GM12875 (cell line): ENCODE measurements around the gene MAML1.
A peak's percentile ranks its signal among the peaks of the same experiment; 100 is the strongest.

ENCODE experiments used
- H3K4me3 ChIP-seq: one replicate; pipeline ENCODE4 v1.5.1; 2011; ENCODE audit warnings: low read depth, low read length, control low read depth
- TF ChIP-seq, protein P1 (sequence below): IDR thresholded peaks from 2 replicates; pipeline ENCODE4 v1.5.1; 2011; ENCODE audit warnings: low read depth, mild to moderate bottlenecking, control low read depth, inconsistent platforms, low read length, moderate library complexity, borderline replicate concordance; ENCODE audit not compliant: insufficient read depth

MAML1 gene

DNA sequence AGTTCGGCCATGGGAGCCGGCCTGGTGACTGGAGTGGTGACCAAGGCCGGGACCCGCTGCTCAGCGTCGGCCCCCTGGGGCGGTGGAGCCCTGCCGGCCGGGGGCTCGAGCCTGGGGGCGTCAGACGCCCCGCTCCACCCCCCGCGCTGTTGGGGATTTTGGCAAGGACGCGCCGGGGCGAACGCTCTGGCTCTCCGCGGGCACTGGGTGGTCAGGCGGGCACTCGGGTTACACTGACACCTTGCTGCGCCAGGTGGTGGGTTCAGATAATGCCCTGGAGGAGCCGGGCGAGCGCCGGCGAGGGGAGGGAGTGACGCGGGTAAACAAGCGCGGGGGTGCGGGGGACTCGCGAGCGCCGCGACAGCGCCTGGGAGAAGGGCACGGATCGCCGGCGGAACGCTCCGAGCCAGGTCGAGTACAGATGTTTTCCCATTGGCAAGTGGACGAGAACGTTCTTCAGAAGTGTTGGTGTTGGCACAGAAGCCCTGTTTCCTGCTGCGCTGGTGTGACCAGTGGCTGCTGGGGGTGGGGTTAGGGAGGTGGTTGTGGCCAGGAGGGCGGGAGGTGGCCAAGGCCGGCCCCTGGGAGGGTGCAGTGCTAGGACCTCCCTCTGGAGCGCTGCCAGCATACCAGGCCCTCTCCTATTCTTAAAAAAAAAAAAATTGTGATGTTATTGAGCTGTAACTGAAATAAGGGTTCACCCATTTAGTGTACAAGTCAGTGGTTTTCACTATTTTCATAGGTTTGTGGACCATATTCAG is 88.9 kb downstream of the MAML1 start:
- TF ChIP-seq, protein P1, sequence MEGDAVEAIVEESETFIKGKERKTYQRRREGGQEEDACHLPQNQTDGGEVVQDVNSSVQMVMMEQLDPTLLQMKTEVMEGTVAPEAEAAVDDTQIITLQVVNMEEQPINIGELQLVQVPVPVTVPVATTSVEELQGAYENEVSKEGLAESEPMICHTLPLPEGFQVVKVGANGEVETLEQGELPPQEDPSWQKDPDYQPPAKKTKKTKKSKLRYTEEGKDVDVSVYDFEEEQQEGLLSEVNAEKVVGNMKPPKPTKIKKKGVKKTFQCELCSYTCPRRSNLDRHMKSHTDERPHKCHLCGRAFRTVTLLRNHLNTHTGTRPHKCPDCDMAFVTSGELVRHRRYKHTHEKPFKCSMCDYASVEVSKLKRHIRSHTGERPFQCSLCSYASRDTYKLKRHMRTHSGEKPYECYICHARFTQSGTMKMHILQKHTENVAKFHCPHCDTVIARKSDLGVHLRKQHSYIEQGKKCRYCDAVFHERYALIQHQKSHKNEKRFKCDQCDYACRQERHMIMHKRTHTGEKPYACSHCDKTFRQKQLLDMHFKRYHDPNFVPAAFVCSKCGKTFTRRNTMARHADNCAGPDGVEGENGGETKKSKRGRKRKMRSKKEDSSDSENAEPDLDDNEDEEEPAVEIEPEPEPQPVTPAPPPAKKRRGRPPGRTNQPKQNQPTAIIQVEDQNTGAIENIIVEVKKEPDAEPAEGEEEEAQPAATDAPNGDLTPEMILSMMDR, result no peak
- peak overlapping the region; percentile 90 for H3K4me3 ChIP-seq

DNA sequence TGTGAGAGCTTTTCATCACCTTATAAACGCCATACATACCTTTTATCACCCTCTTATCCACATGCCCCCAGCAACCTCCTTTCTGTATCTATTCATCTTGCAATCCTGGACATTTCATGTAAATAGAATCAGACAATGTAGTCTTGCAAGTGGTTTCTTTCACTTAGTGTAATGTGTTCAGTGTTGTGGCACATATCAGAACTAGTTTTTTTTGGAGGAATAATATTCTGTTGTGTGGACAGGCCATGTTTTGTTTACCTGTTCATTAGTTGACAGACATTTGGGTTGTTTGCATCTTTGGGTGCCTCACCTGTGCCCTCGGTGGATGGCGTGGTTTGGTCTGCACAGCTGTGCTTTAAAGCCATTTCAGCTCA is 89.4 kb downstream of the MAML1 start:
- H3K4me3 ChIP-seq, result no peak overlapping the region
- TF ChIP-seq, protein P1, result no peak

- H3K4me3 ChIP-seq, result no peak overlapping the region
These were observed 89.9 kb downstream of the MAML1 start for GRCh38 chr5:179822444-179822990.

DNA sequence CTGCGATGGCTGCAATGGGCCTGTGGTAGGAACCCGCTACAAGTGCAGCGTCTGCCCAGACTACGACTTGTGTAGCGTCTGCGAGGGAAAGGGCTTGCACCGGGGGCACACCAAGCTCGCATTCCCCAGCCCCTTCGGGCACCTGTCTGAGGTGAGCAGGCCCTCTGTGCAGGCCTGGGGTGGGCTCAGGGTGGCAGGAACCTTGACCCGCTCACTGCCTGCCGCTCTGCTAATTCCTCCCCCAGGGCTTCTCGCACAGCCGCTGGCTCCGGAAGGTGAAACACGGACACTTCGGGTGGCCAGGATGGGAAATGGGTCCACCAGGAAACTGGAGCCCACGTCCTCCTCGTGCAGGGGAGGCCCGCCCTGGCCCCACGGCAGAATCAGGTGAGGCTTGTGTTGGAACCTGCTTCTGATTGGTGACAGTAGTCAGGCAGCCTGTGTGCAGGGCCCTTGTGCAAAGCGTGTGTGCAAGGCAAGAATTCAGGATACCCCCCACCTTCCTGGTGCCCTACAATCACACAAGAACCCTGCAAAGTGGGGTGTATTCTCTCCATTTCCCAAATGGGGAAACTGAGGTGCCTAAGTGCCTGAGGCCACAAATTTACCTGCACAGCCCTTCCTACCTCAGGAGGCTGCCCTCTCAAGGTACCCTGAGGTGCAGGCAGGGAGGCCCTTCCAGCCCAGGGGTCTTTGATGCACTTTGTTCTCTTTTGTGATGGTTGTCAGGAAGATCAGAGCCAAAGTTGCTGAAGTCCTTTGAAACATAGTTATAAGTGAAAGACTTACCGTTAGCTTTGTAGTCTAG is 91.5 kb downstream of the MAML1 start:
- TF ChIP-seq, protein P1, result no peak
- no peak overlapping the region for H3K4me3 ChIP-seq

More at GRCh38 chr5:179822444-179822990, 89.9 kb downstream of the MAML1 start:
- TF ChIP-seq, protein P1, result no peak

DNA sequence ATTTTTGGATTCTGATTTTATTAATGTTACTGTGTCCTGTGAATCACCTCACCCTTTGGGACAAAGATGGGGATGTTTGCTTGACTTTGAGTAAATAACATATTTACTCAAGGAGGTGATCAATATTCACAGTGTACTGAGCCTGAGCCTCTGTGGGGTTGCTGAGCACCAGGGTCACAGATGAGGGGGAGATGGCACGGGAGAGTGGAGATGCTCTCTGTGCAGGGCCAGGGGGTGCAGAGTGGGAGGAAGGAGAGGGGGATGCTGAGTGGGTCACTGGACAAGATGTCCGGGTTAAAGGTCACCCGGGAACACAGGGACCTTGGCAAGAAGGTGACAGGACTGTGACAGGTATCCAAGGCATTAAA is 92.1 kb downstream of the MAML1 start:
- TF ChIP-seq, protein P1, result no peak
- H3K4me3 ChIP-seq, result no peak overlapping the region

- H3K4me3 ChIP-seq, result no peak overlapping the region
- TF ChIP-seq, protein P1, result no peak
These were observed 93.1 kb downstream of the MAML1 start for GRCh38 chr5:179825655-179826182.
